ENCODE data around the gene CCNDBP1.
A peak's percentile ranks its signal among the peaks of the same experiment; 100 is the strongest.

CCNDBP1 gene

DNA sequence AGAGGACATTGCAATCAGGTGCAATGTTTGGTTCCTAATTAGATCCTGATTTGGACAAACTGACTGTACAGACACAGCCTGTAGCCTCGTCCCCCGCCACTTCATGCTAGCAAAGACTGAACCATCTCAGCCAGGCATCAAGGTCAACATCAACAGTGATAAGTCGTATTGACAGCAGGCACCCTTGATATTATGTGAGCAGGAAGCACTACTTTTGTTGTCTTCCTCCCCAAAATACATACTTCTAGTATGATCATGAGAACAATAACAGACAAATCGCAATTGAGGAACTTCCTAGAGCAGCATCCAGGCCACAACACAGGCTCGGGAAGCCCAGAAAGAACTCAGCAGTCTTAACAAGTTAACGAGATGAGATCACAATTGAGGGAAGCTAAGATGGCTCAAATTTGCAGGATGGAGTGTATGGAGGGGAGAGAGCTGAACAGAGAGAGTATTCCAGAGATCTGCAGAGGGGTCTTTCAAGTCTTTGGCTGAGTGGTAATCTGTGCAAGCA lies 61.1 kb downstream of the CCNDBP1 start:
- Histone ChIP-seq H3K9ac (ENCODE audit: low read depth, low read length, poor library complexity, severe bottlenecking) (no peak overlapping the region), H3K4me1 (ENCODE audit: insufficient read depth, low read length, poor library complexity, severe bottlenecking) (peaks cover 41% of the 10 kb centered on the region), H3K4me3 (ENCODE audit: low read length, poor library complexity, severe bottlenecking) (no peak overlapping the region), H3K9me3 (ENCODE audit: insufficient read depth, low read depth, low read length) (no peaks in the 10 kb centered on the region), H4K20me1 (ENCODE audit: insufficient read depth, low read length, poor library complexity, severe bottlenecking) (no peaks in the 10 kb centered on the region), H3K36me3 (ENCODE audit: insufficient read depth, low read length) (no peaks in the 10 kb centered on the region), H3K9me2 (replicated peaks; ENCODE audit: low read depth, low read length) (no peaks in the 10 kb centered on the region), H3K4me2 (ENCODE audit: low read depth, low read length, poor library complexity, severe bottlenecking) (no peak overlapping the region), H2AFZ (ENCODE audit: low read length) (peak overlapping the region; percentile 31; the same call in 1 of the 2 replicates), H3F3A (ENCODE audit: low read depth) (no peaks in the 10 kb centered on the region), H3K27me3 (ENCODE audit: insufficient read depth, low read length, poor library complexity, severe bottlenecking) (no peaks in the 10 kb centered on the region), H3K79me2 (ENCODE audit: insufficient read depth, low read length) (no peaks in the 10 kb centered on the region)
- TF ChIP-seq EZH2phosphoT487 (IDR thresholded peaks at IDR 0.05; ENCODE audit: borderline replicate concordance): no peak
- TF ChIP-seq, protein P1, sequence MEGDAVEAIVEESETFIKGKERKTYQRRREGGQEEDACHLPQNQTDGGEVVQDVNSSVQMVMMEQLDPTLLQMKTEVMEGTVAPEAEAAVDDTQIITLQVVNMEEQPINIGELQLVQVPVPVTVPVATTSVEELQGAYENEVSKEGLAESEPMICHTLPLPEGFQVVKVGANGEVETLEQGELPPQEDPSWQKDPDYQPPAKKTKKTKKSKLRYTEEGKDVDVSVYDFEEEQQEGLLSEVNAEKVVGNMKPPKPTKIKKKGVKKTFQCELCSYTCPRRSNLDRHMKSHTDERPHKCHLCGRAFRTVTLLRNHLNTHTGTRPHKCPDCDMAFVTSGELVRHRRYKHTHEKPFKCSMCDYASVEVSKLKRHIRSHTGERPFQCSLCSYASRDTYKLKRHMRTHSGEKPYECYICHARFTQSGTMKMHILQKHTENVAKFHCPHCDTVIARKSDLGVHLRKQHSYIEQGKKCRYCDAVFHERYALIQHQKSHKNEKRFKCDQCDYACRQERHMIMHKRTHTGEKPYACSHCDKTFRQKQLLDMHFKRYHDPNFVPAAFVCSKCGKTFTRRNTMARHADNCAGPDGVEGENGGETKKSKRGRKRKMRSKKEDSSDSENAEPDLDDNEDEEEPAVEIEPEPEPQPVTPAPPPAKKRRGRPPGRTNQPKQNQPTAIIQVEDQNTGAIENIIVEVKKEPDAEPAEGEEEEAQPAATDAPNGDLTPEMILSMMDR (conservative IDR thresholded peaks at IDR 0.05; ENCODE audit: low read length): no peak
